Measurements from ENCODE around the gene MYO18A.

Gene MYO18A

DNA sequence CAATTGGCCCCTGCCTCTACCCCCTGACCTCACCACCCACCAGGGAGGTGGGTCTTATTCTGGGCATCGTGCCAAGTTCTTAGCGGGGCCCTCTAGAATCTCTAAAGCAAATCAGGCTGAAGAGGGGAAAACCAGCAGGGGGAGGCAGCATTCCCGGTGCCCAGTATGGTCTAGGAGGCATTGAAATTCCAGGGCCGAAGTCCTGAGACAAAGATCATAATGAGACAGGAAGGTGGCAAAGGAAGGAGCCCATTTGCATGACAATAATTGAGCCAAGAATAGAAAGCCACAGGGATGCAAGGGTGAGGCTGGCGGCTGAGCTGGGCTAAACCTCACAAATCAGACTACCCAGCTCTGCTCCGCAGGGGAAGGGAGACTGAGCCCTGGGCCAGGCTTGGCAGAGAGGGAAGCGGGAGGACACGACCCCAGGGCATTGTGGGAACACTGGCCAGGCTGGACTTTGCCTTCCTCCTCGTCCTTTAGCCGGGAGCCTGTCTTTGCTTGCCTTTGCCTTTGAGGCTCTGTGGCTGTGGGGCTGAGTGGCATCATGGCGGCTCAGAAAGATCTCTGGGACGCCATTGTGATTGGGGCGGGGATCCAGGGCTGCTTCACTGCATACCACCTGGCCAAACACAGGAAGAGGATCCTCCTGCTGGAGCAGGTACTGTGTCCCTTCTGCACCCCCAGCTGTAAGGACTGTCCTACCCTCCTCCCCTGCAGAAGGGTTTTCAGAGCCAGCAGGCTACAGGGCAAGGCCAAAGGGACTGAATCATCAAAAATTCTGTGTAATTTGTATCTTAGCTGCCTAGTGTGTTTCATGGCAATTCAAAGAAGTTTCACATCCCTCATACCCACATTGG is 137.3 kb downstream of the MYO18A start, which contains the start of gene PIPOX:
PIPOX (plus strand) TSS at position 463 of the 860 bp plus-strand sequence; CDS start at position 548, 85 bp downstream.
- no peak within 1 kb of the TSS for H3K4me3 ChIP-seq (ENCODE audit: low read depth, low read length)
- TF ChIP-seq, protein P1, sequence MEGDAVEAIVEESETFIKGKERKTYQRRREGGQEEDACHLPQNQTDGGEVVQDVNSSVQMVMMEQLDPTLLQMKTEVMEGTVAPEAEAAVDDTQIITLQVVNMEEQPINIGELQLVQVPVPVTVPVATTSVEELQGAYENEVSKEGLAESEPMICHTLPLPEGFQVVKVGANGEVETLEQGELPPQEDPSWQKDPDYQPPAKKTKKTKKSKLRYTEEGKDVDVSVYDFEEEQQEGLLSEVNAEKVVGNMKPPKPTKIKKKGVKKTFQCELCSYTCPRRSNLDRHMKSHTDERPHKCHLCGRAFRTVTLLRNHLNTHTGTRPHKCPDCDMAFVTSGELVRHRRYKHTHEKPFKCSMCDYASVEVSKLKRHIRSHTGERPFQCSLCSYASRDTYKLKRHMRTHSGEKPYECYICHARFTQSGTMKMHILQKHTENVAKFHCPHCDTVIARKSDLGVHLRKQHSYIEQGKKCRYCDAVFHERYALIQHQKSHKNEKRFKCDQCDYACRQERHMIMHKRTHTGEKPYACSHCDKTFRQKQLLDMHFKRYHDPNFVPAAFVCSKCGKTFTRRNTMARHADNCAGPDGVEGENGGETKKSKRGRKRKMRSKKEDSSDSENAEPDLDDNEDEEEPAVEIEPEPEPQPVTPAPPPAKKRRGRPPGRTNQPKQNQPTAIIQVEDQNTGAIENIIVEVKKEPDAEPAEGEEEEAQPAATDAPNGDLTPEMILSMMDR (IDR thresholded peaks at IDR 0.05; ENCODE audit: low read depth, low read length): no peak

DNA sequence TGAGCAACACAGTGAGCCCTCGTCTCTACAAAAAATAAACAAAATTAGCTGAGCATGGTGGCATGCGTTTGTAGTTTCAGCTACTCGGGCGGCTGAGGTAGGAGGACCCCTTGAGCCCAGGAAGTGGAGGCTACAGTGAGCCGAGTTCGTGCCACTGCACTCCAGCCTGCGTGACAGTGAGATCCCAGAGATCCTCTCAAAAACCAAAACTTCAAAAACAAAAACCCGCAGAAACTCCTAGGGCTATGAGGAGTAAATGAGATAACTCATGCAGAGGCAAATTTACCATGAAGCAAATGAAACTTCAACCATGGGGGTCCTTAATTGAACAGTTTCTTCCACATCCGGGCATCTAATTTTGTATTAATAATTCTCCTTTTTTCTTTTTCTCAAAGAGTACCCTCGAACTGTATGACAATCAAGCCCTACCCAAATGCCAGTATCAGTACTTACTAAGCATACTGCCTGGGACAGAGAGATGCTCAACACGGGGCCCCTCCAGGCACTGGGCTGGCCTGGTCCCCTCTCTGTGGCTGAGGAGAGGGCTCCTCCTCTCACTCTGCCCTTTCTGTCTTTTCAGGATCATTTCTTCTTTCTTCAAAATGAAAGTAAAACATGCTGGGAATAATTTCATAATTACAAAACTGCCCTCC is 138.0 kb downstream of the MYO18A start:
- TF ChIP-seq, protein P1 (IDR thresholded peaks at IDR 0.05; ENCODE audit: low read depth, low read length): no peak
- H3K4me3 ChIP-seq (ENCODE audit: low read depth, low read length): no peak overlapping the region

DNA sequence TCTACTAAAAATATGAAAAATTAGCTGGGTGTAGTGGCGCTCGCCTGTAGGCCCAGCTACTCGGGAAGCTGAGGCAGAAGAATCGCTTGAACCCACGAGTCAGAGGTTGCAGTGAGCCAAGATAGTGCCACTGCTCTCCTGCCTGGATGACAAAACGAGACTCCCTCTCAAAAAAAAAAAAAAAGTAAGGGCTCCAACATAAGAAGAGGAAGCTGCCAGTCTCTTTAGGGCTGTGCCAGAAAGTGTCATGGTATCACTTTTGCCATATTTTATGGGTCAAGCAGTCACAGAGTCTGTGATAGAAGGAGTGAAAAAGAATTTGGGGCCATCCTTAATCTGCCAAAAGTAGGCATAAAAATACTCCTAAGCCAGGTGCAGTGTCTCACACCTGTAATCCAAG is 138.6 kb downstream of the MYO18A start:
- H3K4me3 ChIP-seq (ENCODE audit: low read depth, low read length): no peak overlapping the region
- TF ChIP-seq, protein P1 (IDR thresholded peaks at IDR 0.05; ENCODE audit: low read depth, low read length): no peak

DNA sequence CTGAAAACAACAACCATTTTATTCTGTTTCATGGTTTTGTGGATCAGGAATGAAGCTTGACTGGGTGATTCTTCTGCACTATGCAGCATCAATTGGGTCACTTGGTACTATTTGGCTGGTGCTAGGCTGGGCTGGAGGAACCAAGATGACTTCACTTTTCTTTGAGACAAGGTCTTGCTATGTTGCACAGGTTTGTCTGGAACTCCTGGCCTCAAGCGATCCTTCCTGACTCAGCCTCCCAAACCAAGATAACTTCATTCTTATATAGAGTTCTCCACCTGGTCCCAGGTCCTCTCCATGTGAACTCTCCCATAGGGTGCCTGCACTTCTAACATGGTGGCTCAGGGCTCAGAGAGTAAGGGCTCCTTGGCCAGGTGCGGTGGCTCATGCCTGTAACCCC is 139.1 kb downstream of the MYO18A start:
- TF ChIP-seq, protein P1 (IDR thresholded peaks at IDR 0.05; ENCODE audit: low read depth, low read length): no peak

DNA sequence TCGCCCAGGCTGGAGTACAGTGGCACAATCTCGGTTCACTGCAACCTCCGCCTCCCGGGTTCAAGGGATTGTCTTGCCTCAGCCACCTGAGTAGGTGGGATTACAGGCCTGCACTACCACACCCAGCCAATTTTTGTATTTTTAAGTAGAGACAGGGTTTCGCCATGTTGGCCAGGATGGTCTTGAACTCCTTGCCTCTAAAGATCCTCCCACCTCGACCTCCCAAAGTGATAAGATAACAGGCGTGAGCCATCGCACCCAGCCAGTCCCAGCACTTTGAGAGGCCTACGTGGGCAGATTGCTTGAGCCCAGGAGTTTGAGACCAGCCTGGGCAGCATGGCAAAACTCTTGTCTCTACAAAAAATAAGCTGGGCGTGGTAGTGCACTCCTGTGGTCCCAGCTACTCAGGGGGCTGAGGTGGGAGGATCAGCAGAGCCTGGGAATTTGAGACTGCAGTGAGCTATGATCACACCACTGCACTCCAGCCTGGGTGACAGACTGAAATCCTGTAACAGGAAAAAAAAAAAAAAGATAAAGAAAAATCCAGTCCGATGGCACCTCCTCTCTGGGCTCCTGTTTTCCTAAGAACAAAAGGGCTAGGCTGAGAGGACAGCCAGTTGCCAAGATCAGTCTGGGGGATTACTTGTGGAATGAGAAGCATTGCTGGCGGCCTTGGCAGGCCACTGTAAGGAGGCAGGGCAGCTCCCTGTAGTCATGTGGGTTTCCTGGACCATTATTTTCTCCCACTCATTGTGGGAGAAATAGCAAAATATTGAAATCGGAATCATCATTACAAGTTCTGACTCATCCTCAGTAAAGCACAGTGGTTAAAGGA is 140.2 kb downstream of the MYO18A start:
- H3K4me3 ChIP-seq (ENCODE audit: low read depth, low read length): no peak overlapping the region
- TF ChIP-seq, protein P1 (IDR thresholded peaks at IDR 0.05; ENCODE audit: low read depth, low read length): no peak

More for the DNA sequence above, 139.1 kb downstream of the MYO18A start:
- no peak overlapping the region for H3K4me3 ChIP-seq (ENCODE audit: low read depth, low read length)

DNA sequence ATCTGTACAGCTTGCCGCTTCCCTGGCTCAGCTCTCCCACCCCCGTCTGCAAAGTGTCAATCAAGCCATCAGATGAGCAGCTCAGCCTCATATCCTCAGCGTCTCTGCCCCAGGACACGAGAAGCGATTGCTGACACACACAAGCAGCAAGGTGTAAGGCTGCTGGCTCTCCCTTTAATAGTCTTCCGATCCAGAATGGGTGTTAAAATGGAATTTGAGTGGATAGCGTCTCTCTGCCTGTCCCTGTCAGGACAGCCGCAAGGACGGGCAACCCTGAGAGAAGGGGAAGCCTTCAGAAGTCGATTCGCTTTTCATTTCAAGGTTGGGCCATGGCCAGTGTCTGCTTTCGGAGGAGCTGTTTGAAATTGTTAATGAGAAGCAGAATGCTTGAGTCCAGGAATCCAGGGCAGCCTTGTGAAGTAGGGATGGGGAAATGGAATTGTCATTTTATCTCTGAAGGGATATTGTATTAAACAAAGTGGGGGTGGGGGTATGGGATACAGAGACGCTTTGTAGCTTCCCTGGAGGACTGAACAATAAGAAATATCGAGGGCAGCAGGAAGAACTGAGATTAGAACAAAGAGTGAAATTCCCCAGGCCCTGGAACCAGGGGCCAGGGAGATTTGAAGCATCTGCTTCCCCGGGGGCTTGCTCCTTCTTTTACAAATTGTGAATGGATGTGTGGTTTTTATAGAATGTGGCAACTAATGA is 142.0 kb downstream of the MYO18A start:
- no peak overlapping the region for H3K4me3 ChIP-seq (ENCODE audit: low read depth, low read length)
- TF ChIP-seq, protein P1 (IDR thresholded peaks at IDR 0.05; ENCODE audit: low read depth, low read length): no peak
